Measurements from ENCODE around the gene TECPR1.

Gene TECPR1

GRCh38 chr7:98251601-98252424 is at the start of gene TECPR1:
Gene TECPR1, minus strand, starts transcription at chr7:98252232. Its CDS starts 6,086 bp downstream, at chr7:98246146.
- intact Hi-C loops (cut with DNase I), result no loop called here
- DNase-seq, result peak; percentile 87 to 99 (median 97)

DNA sequence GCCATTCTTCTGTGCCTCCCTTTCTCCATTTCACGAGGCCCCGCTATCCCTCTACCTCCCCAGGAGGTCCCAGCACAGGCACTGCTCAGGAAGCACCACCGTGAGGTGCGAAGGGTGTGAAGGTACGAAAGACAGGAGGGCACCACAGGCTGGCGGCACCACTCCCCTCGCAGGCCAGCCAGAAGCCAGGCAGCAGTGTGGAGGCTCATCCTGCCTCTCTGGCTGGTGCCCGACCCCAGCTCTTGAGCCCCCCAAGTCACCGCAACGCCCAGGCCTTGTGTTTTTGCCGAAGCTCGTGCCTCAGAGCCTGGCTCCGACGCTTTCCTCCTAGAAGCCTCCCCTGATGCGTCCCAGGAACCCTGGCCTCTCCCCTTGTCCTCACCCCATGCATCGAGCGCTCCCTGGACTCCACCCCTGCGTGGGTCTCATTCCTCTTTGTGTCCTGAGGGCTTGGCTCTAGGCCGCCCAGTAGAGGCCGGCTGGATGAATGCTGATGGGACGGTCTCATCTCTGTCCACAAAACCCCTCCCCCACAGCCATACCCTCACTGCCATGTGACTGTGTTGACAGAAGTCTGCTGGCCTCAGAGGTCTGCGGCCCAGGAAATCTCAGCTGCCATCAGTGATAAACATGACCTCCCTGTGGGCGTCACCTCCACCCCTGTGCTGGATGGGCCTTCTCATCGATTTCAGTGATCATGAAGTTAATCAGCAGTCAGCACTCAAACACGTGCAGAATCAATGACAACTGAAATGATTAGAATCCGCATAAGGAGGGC is 48.8 kb upstream of the TECPR1 start:
- intact Hi-C loops (cut with DNase I), result no loop called here
- no peak for DNase-seq

- DNase-seq, result no peak
- intact Hi-C loops (cut with DNase I), result no loop called here
Observed at GRCh38 chr7:98297626-98298286, 45.7 kb upstream of the TECPR1 start.

DNA sequence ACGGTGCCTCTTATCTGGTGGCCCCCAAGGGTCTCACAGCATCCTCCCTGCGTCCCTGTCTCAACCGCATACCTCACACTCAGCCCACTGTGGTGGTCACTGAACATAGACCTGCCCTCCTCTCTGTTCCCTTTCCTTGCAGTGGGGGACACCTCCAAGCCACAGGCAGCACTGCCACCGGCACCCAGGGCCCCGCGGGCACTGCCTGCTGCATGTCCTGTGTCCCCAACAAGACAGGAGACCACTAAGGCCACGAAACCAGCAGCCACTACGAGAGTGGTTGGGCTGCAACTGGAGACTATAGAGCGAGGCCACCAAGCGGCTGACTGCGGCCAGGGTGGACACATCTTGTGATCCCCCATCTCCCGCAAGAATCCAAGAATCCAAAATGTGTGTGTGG is 44.8 kb upstream of the TECPR1 start:
- intact Hi-C loops (cut with DNase I), result no loop called here

DNA sequence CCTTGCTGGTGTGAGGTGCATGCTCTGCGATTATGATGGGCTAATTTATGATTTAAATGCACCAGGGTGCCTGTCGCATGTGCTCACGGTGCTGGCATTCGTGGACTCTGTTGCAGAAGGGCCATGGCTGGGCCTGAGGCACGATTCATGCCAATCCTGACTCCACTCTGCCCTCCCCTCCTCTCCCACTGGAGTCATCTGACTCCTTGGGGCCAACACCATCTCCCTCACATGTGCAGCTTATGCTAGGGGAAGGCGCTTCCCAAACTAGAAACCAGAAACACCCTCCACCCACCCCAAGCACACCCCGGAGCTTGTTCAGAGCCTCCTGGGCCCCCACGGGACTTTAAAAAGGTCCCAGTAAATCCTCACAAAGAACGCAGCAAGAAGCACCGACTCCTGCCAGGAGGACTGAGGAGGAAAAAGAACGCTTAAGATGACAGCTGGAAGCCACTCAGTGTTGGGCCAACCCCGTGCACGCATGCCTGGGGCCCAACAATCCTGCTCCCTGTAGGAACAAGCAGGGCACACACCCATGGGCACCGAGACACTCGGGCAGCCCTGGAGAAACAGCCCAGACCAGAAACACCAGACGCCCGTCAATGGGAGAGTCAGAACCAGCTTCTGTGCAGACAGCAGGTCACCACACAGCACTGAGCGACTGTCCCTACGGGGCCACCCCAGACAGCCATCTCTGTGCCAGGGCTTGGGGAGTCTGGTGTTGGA is 43.6 kb upstream of the TECPR1 start:
- peak in 1 of 42 donors; percentile 28 for DNase-seq
- intact Hi-C loops (cut with DNase I), result no loop called here

More for the DNA sequence above, 44.8 kb upstream of the TECPR1 start:
- no peak for DNase-seq

DNA sequence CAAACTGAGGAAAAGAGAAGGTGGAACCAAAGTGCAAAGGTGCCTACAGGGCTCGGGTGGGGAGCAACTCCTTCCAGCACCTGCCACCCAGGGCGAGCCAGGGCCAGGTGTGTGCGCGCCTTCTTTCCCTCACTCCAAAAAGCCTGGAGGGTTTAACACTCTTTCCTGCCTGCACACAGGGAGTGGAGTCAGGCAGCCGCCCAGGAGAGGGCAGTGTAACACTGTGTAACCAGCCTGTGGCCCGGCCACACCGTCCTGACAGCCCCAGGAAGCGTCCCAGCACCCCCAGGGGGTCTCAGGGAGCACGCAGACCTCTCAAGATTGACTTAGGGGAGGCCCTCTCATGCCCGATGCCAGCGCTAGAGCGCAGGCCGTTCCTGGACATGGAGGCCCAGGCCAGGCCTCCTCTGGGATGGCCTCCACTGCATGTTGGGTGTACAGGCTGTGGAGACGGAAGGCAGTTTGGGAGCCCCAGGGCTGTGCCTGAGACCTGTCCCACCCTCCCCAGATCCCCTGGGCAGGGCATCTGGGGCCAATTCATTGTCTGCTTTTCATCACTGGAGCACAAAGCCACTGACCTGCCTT is 42.9 kb upstream of the TECPR1 start:
- DNase-seq, result peak in 38 of 42 donors; percentile 37 to 83 (median 60)
- intact Hi-C loops (cut with DNase I), result no loop called here

- DNase-seq, result no peak
- intact Hi-C loops (cut with DNase I), result no loop called here
Observed at GRCh38 chr7:98294326-98294725, 42.3 kb upstream of the TECPR1 start.

DNA sequence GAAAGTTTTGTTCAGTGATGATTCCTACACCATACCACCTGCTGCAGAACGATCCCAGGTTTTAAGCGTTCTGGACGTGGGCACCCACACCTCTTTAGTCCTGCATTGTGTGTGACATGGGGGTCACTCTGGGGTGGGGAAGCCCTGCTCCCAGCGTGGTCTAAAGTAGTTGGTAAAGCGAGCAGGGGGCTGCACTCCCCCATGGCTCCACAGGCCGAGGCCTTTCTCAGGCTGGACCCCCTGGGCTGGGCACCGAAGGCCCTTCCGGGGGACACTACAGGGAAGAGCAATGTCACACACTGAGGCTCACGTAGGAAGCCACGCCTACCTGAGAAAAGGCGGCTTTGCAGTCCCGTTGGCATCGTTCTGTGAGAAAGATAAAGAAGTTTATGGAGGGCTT is 41.7 kb upstream of the TECPR1 start:
- intact Hi-C loops (cut with DNase I), result no loop called here
- DNase-seq, result no peak

DNA sequence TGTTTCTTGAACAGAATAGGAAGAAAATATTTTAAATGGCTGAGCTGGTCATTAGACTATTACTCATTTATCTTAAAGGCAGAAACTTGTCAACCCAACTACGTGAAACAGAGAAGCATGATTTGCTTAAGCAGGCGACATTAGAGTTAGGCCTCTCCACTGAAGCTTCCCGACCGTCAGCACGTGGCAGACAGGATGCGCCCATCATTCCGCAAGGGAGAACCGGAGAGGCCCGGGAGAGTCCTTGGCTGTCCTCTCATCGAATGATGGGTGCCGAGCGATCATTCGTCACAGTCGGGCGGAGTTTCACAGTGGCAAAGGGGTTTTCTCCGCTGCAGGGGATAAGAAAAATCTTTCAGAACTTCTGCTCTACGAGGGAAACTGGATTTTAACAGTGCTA is 41.2 kb upstream of the TECPR1 start:
- intact Hi-C loops (cut with DNase I), result no loop called here
- no peak for DNase-seq

DNA sequence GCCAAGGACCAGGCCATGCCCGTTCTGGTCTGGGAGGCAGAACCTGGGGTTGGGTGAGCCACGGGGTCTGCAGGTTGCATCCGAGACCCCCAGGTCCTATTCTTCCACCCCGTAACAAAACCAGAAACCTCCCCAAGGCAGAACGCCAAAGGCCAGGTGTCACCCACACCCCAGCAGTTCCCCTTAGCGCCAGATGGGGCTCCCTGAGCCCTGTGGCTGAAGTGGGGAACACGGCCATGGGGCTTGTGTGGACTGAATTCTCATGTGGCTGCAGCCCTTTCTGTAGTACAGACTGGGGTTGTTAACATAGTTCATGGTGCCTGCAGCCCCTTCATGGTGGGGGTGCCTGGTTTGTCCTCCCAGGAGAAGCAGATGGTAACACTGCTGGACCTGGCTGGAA is 39.7 kb upstream of the TECPR1 start:
- intact Hi-C loops (cut with DNase I), result no loop called here
- no peak for DNase-seq

- intact Hi-C loops (cut with DNase I), result loop anchor here (10.0 kb wide), 1 partner anchor 585 kb away; the partner anchor contains the start of genes TMEM130 and TRRAP
- no peak for DNase-seq
Observed at GRCh38 chr7:98289333-98289875, 37.4 kb upstream of the TECPR1 start.

DNA sequence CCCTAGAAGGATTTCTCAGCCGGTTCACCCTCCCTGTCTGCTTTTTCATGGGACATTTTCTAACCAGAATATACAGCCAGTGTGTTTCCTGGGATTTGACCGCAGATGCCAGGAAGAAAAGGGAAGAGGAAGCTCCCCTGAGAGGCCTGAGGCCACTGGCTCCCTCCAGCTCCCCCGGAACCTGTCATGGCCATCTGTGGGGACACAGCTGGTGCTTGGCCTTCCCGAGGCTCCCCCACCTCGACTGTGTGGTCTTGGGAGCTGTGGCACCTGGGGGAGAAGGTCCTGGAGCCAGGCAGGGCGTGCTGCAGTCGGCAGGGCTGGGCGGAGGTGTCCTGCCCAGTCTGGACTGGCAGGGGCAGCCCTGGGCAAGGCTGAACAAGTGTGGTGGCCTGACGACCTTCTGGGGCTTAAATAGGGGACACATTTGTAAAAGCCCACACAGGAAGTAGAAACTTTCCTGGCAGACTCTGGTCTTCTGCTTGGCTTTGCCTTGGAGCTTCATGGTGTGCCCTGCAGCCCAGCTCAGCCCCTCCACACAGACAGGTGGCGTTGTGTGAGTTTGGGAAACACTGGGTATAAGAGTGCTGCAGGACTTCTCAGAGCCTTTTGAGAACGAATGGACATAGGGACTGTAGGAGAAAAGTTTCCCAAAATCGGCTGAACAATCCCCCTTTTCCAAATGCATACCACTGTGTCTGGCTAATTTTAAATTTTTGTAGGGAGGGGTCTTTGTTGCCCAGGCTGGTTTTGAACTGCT is 36.2 kb upstream of the TECPR1 start:
- intact Hi-C loops (cut with DNase I), result loop anchor here (10.0 kb wide), 1 partner anchor 587 kb away; the partner anchor contains the start of genes TMEM130 and TRRAP
- no peak for DNase-seq

DNA sequence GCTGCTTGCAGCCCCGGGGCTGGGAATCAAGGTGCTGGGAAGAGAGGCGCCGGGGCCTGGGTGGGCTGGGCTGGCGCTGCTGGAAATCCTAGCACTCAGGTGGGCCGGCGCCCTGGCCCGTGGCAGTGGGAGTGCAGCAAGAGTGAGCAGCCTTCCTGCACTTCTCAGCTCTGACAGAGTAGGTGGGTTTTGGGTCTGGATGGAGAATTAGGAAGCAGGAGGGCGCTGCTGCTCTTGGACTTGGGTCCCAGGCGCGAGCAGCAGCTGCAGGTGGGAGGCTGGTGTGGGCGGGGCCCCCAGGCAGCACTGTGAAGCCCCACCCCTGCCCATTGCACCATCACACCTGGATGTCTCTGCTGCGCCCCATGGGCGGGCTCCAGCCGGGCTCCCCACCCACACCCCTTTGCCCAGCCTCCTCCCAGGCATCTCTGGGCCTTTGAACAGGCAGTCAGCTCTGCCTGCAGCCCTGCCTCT is 35.5 kb upstream of the TECPR1 start:
- intact Hi-C loops (cut with DNase I), result loop anchor here (10.0 kb wide), 1 partner anchor 587 kb away; the partner anchor contains the start of genes TMEM130 and TRRAP

GRCh38 chr7:98286701-98287485 is 34.9 kb upstream of the TECPR1 start:
- intact Hi-C loops (cut with DNase I), result loop anchor here (10.0 kb wide), 1 partner anchor 588 kb away; the partner anchor contains the start of genes TMEM130 and TRRAP
- DNase-seq, result peak in 41 of 42 donors; percentile 53 to 91 (median 76)

More for the DNA sequence above, 35.5 kb upstream of the TECPR1 start:
- peak in 35 of 42 donors; percentile 27 to 88 (median 63) for DNase-seq

DNA sequence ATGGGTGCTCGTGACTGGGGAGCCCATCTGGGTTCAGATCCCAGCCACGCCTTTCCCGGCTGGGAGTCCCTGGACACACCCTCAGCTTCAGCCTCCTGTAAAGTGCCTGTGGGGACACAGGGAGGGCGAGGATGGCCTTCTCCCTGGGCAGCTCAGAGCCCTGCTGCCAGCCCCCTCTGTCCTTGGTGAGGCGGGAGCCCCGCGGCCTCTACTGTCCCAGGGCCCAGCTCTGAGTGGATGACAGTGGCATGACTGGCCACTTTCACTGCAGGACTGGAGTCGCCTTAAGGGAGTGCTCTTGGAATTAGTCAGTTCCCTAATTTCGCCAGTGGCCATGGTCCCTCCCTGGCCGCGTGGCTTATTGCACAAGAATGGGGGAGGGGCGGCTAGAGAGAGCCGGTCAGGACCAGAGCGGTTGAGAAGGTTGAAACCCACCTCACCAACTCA is 34.1 kb upstream of the TECPR1 start:
- DNase-seq, result peak in 21 of 42 donors; percentile 8 to 70 (median 50)

More for the DNA sequence above, 34.1 kb upstream of the TECPR1 start:
- intact Hi-C loops (cut with DNase I), result loop anchor here (10.0 kb wide), 1 partner anchor 589 kb away; the partner anchor contains the start of genes TMEM130 and TRRAP
